ENCODE measurements around the gene KIF3A.

Gene KIF3A

GRCh38 chr5:132664696-132665209 lies 72.6 kb downstream of the KIF3A start:
- TF ChIP-seq EZH2 (IDR thresholded peaks at IDR 0.05; ENCODE audit: borderline replicate concordance, low read depth, low read length, severe bottlenecking), result no peak
- no peak for TF ChIP-seq CTCF (IDR thresholded peaks at IDR 0.05; ENCODE audit: borderline replicate concordance, extremely low read depth, low read length, poor library complexity, severe bottlenecking)
- H3K9ac ChIP-seq (ENCODE audit: low read depth, low read length), result no peak overlapping the region
- DNase-seq (no peak), ATAC-seq (ENCODE audit: insufficient read depth, low read depth) (no peak)
- 0 out of 2 replicates have a peak, but pooled peaks cover 3% of the 10 kb centered on the region for H3K4me1 ChIP-seq (ENCODE audit: insufficient read depth, low read length)
- H3K27me3 ChIP-seq (ENCODE audit: insufficient read depth, low read length, poor library complexity), result no peaks in the 10 kb centered on the region
- no peak overlapping the region for H2AFZ ChIP-seq (ENCODE audit: low read depth, low read length)
- no peaks in the 10 kb centered on the region for H3K9me3 ChIP-seq (ENCODE audit: insufficient read depth, low read length, severe bottlenecking)
- H3K36me3 ChIP-seq (ENCODE audit: insufficient read depth, low read length), result no peaks in the 10 kb centered on the region
- no peak overlapping the region for H3K4me2 ChIP-seq (ENCODE audit: insufficient read depth, low read length)
- no peaks in the 10 kb centered on the region for H3K79me2 ChIP-seq (ENCODE audit: insufficient read depth, low read length)
- H4K20me1 ChIP-seq (ENCODE audit: insufficient read depth, low read length), result no peaks in the 10 kb centered on the region
- no peak overlapping the region for H3K27ac ChIP-seq (ENCODE audit: low read length)
- H3K4me3 ChIP-seq (ENCODE audit: low read depth in 1 of 2, low read length in 2 of 2), result no peak overlapping the region

GRCh38 chr5:132663771-132664695 lies 73.3 kb downstream of the KIF3A start:
- H3K27me3 ChIP-seq (ENCODE audit: insufficient read depth, low read length, poor library complexity), result no peaks in the 10 kb centered on the region
- H3K4me1 ChIP-seq (ENCODE audit: insufficient read depth, low read length), result 0 out of 2 replicates have a peak, but pooled peaks cover 3% of the 10 kb centered on the region
- TF ChIP-seq EZH2 (IDR thresholded peaks at IDR 0.05; ENCODE audit: borderline replicate concordance, low read depth, low read length, severe bottlenecking) (no peak), CTCF (IDR thresholded peaks at IDR 0.05; ENCODE audit: borderline replicate concordance, extremely low read depth, low read length, poor library complexity, severe bottlenecking) (no peak)
- no peak overlapping the region for H2AFZ ChIP-seq (ENCODE audit: low read depth, low read length)
- H3K9me3 ChIP-seq (ENCODE audit: insufficient read depth, low read length, severe bottlenecking), result no peaks in the 10 kb centered on the region
- H3K4me3 ChIP-seq (ENCODE audit: low read depth in 1 of 2, low read length in 2 of 2), result no peak overlapping the region
- H3K27ac ChIP-seq (ENCODE audit: low read length), result no peak overlapping the region
- no peaks in the 10 kb centered on the region for H3K36me3 ChIP-seq (ENCODE audit: insufficient read depth, low read length)
- no peaks in the 10 kb centered on the region for H4K20me1 ChIP-seq (ENCODE audit: insufficient read depth, low read length)
- ATAC-seq (ENCODE audit: insufficient read depth, low read depth), result no peak
- H3K9ac ChIP-seq (ENCODE audit: low read depth, low read length), result no peak overlapping the region
- no peak for DNase-seq
- H3K79me2 ChIP-seq (ENCODE audit: insufficient read depth, low read length), result no peaks in the 10 kb centered on the region
- no peak overlapping the region for H3K4me2 ChIP-seq (ENCODE audit: insufficient read depth, low read length)

GRCh38 chr5:132662925-132663770 lies 74.2 kb downstream of the KIF3A start:
- H3K4me2 ChIP-seq (ENCODE audit: insufficient read depth, low read length), result no peak overlapping the region

More at GRCh38 chr5:132662925-132663770, 74.2 kb downstream of the KIF3A start:
- 0 out of 2 replicates have a peak, but pooled peaks cover 3% of the 10 kb centered on the region for H3K4me1 ChIP-seq (ENCODE audit: insufficient read depth, low read length)
- no peaks in the 10 kb centered on the region for H3K36me3 ChIP-seq (ENCODE audit: insufficient read depth, low read length)
- H3K79me2 ChIP-seq (ENCODE audit: insufficient read depth, low read length), result no peaks in the 10 kb centered on the region
- H3K27me3 ChIP-seq (ENCODE audit: insufficient read depth, low read length, poor library complexity), result no peaks in the 10 kb centered on the region
- no peaks in the 10 kb centered on the region for H4K20me1 ChIP-seq (ENCODE audit: insufficient read depth, low read length)
- no peak for TF ChIP-seq EZH2 (IDR thresholded peaks at IDR 0.05; ENCODE audit: borderline replicate concordance, low read depth, low read length, severe bottlenecking)
- no peak for TF ChIP-seq CTCF (IDR thresholded peaks at IDR 0.05; ENCODE audit: borderline replicate concordance, extremely low read depth, low read length, poor library complexity, severe bottlenecking)
- H3K4me3 ChIP-seq (ENCODE audit: low read depth in 1 of 2, low read length in 2 of 2), result no peak overlapping the region
- no peak overlapping the region for H3K9ac ChIP-seq (ENCODE audit: low read depth, low read length)
- H3K27ac ChIP-seq (ENCODE audit: low read length), result no peak overlapping the region
- DNase-seq (peak; percentile 46), ATAC-seq (ENCODE audit: insufficient read depth, low read depth) (peak; percentile 72)
- H2AFZ ChIP-seq (ENCODE audit: low read depth, low read length), result no peak overlapping the region
- no peaks in the 10 kb centered on the region for H3K9me3 ChIP-seq (ENCODE audit: insufficient read depth, low read length, severe bottlenecking)
